ENCODE measurements around the gene RIT1. TPM values are rescaled to one million over a fixed set of nuclear protein-coding genes. Genes with fewer than 3 reads are reported as not detected.

RIT1 gene
- total and polyA plus RNA-seq, 2 donors (not counting 3 experiments of a cell fraction or from before 2014, with no cell fraction given): 46.4 to 65.5 TPM

DNA sequence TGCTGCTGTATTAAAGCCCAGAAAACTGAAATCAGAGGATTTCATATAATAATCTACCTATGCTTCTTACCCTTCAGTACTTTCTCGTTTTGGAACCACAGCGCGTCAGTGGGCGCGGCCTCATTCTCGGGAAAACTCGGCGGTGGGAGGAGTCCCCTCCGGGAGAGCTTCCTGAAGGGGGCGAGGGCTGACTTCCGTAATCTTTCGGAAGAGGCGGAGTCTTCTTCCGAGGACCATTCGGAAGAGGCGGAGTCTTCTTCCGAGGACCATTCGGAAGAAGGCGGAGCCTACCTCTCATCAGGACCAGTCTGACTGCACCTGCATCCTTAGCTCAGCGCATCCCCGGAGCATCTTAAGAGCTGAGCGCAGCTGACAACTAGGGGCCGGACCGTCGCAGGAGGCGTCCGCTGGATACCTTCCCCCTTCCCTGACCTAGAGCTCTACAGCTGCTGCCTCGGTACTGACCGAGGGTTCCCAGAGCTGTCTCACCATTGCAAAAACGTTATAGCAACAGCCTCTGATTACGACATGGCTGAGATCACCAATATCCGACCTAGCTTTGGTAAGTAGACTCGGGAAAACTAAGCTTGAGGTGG lies 51.8 kb downstream of the RIT1 start, which contains the start of gene SYT11:
SYT11 (plus strand) TSS at position 334 of the 596 bp plus-strand sequence; CDS start at position 529, 195 bp downstream.
- FAIRE-seq (peak; percentile 99), DNase-seq (ENCODE audit: low read depth, low spot score) (peak; percentile 95)
- Histone ChIP-seq H3K4me3 (replicated peaks in 1 of 3; ENCODE audit: insufficient read depth in 1 of 3, low read depth in 1 of 3, low read length in 3 of 3) (peak within 1 kb of the TSS; percentile 52 to 79 (median 54)), H3K27me3 (ENCODE audit: control insufficient read depth in 2 of 2, insufficient read depth in 2 of 2, low read length in 2 of 2) (no peaks in the 10 kb centered on the region), H3K4me2 (ENCODE audit: insufficient read depth, low read length) (peak within 1 kb of the TSS; percentile 94), H3K27ac (ENCODE audit: insufficient read depth, low read depth, low read length) (peak within 1 kb of the TSS; percentile 95), H3K36me3 (ENCODE audit: control insufficient read depth in 2 of 2, extremely low read depth in 1 of 2, insufficient read depth in 2 of 2, low read length in 2 of 2) (peaks cover under 1 to 2% of the 10 kb centered on the region in 2 experiments), H3K9me1 (replicated peaks; ENCODE audit: control insufficient read depth, extremely low read depth, insufficient read depth, low read length) (no peaks in the 10 kb centered on the region), H3K9ac (replicated peaks; ENCODE audit: extremely low read depth, insufficient read depth, low read length) (peak within 1 kb of the TSS; percentile 98), H3K79me2 (ENCODE audit: control insufficient read depth, insufficient read depth, low read length) (peaks cover 20% of the 10 kb centered on the region), H3K4me1 (ENCODE audit: control insufficient read depth, extremely low read depth, insufficient read depth, low read length) (peaks cover 21% of the 10 kb centered on the region), H3K9me3 (replicated peaks; ENCODE audit: control insufficient read depth, insufficient read depth, low read length) (no peaks in the 10 kb centered on the region), H2AFZ (ENCODE audit: low read depth, low read length) (peak within 1 kb of the TSS; percentile 41), H4K20me1 (replicated peaks; ENCODE audit: control insufficient read depth, extremely low read depth, insufficient read depth, low read length) (no peaks in the 10 kb centered on the region)
- POLR2A ChIA-PET: interaction anchor here (1.2 to 2.9 kb wide), 3 partner anchors 10 to 34 kb away, joined by 3 to 14 read pairs (median 4); no protein-coding TSS in a partner anchor
- intact Hi-C loops (cut with micrococcal nuclease): loop anchor here (1.0 to 10.0 kb wide), 3 partner anchors 51 to 175 kb away; partner anchors contain the start of genes DAP3, KHDC4 and YY1AP1
- TF ChIP-seq JUN (IDR thresholded peaks at IDR 0.05; ENCODE audit: borderline replicate concordance, insufficient read depth, insufficient read length, low read depth): no peak
- no peak for TF ChIP-seq GATA2 (IDR thresholded peaks at IDR 0.05; ENCODE audit: insufficient read depth, insufficient read length, low read depth, low read length)
- TF ChIP-seq MAX (IDR thresholded peaks at IDR 0.05; ENCODE audit: insufficient read depth, insufficient read length): no peak
- TF ChIP-seq EZH2 (IDR thresholded peaks at IDR 0.05; ENCODE audit: borderline replicate concordance, low read depth, low read length, severe bottlenecking): no peak
- TF ChIP-seq POLR2A (IDR thresholded peaks at IDR 0.05; ENCODE audit: low read depth, low read length): no peak
- no peak for TF ChIP-seq FOS (IDR thresholded peaks at IDR 0.05; ENCODE audit: borderline replicate concordance, insufficient read depth, low read length)
- TF ChIP-seq MYC (IDR thresholded peaks at IDR 0.05; ENCODE audit: low read depth, low read length): no peak
- no peak for TF ChIP-seq CTCF (IDR thresholded peaks at IDR 0.05; ENCODE audit: extremely low read depth in 1 of 2, insufficient read depth in 1 of 2, low read depth in 1 of 2, low read length in 2 of 2)
- no peak for TF ChIP-seq POLR2AphosphoS5 (IDR thresholded peaks at IDR 0.05; ENCODE audit: insufficient read depth, low read depth, low read length)
- CTCF ChIA-PET: interaction anchor here (0.6 to 3.5 kb wide), 5 partner anchors 8 to 207 kb away, joined by 3 to 11 read pairs (median 5); no protein-coding TSS in a partner anchor
- dilution Hi-C loops (cut with MboI; ENCODE audit: extremely low pct_ligation_motif_present, low sequenced_read_pairs): no loop called here
- BruUV-seq (replicated peaks): no TSS peak
